WI38 (cell line): ENCODE data around the gene BTD.

Experiments used
- H3K4me3 ChIP-seq: 2 replicates; pipeline ENCODE4 v1.5.1; 2011; ENCODE audit warnings: low read depth, mild to moderate bottlenecking, control low read depth, low read length
- TF ChIP-seq, protein P1 (sequence below): IDR thresholded peaks from 2 replicates; pipeline ENCODE4 v1.5.1; 2012; ENCODE audit warnings: low read depth, mild to moderate bottlenecking, control low read depth, low read length

The BTD gene

DNA sequence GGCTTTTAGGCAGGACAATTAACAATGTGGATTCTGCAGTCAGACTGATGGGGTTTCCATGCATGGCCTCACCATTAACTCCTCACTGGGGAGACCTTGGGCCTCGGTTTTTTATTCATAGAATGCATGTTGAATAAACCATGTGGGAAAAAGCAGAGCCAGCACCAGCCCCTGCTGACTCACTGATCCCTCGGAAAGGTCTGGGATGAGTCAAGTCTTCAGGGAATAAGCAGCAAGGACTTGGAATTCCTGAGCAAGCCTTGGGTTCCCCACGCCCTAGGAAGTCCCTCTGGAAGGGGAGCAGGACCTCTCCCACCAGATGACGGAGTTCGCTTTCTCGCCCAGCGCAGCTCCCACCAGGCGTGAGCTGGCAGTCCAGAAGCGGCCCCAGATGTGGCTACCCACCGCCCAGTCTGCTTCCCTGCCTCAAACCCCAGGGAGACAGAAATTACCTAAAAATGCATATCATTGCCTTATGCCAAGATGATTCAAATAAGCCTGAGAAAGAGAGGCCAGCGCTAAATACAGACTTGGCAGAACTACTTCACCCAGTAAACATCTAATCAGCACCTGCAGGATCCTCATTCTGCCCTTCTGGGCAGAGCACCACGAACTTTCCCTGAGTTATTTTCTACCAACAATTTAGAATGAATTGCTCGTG lies 45.4 kb downstream of the BTD start:
- peak overlapping the region; percentile 47 for H3K4me3 ChIP-seq
- TF ChIP-seq, protein P1, sequence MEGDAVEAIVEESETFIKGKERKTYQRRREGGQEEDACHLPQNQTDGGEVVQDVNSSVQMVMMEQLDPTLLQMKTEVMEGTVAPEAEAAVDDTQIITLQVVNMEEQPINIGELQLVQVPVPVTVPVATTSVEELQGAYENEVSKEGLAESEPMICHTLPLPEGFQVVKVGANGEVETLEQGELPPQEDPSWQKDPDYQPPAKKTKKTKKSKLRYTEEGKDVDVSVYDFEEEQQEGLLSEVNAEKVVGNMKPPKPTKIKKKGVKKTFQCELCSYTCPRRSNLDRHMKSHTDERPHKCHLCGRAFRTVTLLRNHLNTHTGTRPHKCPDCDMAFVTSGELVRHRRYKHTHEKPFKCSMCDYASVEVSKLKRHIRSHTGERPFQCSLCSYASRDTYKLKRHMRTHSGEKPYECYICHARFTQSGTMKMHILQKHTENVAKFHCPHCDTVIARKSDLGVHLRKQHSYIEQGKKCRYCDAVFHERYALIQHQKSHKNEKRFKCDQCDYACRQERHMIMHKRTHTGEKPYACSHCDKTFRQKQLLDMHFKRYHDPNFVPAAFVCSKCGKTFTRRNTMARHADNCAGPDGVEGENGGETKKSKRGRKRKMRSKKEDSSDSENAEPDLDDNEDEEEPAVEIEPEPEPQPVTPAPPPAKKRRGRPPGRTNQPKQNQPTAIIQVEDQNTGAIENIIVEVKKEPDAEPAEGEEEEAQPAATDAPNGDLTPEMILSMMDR, result no peak

DNA sequence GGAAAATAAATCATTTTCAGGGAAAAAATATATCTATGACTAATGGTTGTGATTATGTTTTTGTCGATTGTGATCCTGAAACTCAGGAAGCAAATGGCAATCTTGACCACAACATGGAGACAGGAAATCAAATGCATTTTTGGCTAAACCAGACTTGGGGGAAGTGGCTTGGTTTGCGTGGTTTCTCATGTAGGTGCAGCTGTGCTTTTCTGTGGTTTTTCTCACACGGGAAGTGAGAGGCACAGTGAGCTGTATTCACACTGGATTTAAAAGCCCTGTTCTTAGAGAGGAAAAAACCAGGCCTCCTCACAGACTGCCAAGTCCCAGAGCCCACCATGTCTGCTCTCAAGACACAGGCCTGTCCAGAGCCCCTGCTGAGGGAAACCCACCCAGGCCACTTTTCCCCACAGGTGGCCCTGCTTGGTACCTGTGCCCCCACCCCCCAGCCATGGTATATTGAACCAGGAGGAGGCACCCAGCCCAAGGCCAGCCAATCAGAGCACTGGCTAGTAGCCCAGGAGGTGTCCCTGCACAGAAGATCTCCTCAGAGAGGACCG lies 46.1 kb downstream of the BTD start:
- TF ChIP-seq, protein P1, result no peak
- H3K4me3 ChIP-seq, result peak overlapping the region; percentile 47

DNA sequence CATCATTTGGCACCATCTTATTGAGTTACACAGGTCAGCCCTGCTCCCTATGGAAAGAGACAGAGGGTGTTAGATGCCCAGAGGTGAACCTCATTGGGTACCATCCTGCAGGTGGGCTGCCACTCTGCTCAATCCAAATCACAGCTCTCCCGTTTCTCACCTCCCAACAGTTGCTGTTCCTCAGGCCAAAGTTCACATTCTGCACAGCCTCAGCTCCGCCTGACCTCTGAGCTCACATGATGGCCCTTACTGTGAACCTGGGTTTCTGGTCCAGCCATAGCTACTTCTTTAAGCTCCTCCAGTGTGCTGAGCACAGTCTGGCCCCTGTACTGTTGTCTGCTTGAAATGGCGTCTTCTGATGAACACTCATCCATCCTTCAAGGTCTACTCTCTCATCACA lies 47.8 kb downstream of the BTD start:
- H3K4me3 ChIP-seq, result no peak overlapping the region
- TF ChIP-seq, protein P1, result no peak

DNA sequence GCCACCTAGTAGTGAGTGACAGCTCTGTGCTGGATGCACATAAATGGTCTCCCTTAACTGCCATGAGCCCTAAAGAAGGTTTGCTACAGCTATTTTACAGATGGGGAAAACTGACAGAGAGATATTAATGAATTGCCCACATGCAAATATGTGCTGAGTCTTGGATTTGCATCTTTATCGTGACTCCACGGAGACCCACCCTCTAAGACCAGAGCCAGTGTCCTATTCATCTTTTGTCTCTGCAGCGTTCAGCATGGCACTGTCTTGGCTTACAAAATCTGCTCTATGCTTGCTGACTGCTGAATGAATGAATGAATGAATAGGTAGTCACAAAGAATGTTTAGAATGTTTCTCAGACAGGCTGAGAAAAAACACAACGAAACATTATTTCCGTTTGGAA lies 48.3 kb downstream of the BTD start:
- no peak overlapping the region for H3K4me3 ChIP-seq

DNA sequence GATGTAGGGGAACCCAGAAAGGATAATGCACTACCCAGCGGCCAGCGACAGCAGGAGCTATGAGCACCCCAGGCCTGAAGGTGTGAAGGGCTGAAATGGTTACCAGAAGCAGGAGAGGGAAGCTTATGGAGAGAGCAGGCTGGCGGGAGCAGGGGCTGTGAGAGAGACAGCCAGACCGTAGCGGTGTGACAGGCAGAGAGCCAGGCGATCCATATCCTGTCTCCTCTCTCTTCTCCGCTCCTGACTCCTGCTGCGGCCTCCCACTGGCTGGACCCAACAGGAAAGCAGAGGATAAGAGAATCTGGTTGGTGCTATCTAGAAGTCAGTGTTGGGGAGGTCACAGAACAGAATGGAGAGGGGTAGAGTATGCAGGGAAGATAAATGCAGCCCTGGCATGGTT lies 49.9 kb downstream of the BTD start:
- no peak overlapping the region for H3K4me3 ChIP-seq
- TF ChIP-seq, protein P1, result no peak

More for the DNA sequence above, 48.3 kb downstream of the BTD start:
- TF ChIP-seq, protein P1, result no peak

DNA sequence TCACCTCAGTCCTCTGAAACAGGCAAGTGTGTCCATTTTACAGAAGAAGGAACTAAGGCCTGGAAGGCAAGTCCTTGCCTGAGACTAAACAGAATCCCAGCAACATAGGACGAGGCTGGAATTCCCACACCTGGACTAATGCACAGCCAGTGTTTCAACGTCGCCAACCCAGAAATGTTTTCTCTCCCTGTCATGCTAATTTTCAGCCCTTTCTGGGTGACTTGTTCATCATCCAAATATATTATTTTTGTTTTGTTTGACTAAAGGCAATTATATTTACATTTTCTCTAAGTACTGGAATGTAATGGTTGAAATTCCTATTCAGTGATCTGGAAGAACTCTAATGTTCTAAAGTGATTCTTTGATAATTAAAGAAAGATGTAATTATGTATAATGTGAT lies 51.8 kb downstream of the BTD start:
- TF ChIP-seq, protein P1, result no peak
- H3K4me3 ChIP-seq, result no peak overlapping the region

DNA sequence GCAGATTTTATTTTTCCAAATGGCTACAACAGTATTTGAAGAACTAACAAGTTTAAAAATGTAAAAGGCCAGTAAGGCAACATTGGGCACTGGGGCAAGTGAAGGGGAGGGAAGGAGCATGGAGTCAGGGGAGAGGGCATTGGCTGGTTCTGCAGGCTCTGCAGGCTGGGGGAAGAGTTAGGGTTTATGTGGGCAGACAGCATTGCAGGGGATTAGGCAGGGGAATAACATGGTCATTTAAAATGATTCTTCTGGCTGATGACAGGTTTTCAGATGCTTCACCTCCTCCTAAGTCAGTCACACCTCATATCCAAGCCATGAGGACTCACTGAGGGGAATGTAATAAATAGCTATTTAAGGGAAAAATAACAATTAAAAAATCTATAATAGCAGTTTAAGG lies 52.6 kb downstream of the BTD start:
- TF ChIP-seq, protein P1, result no peak

More for the DNA sequence above, 52.6 kb downstream of the BTD start:
- H3K4me3 ChIP-seq, result no peak overlapping the region
